ENCODE data around the gene YTHDF2. TPM values are rescaled to one million over a fixed set of nuclear protein-coding genes. Genes with fewer than 3 reads are reported as not detected.
"Not testable (repeated sequence)": the region's sequence is repeated elsewhere in the genome, so short reads cannot be mapped to it uniquely, and the experiment has no call there.

Gene YTHDF2
- total RNA-seq, 4 donors from 2014 or later, result 24.4 to 83.7 (median 58.6) TPM

DNA sequence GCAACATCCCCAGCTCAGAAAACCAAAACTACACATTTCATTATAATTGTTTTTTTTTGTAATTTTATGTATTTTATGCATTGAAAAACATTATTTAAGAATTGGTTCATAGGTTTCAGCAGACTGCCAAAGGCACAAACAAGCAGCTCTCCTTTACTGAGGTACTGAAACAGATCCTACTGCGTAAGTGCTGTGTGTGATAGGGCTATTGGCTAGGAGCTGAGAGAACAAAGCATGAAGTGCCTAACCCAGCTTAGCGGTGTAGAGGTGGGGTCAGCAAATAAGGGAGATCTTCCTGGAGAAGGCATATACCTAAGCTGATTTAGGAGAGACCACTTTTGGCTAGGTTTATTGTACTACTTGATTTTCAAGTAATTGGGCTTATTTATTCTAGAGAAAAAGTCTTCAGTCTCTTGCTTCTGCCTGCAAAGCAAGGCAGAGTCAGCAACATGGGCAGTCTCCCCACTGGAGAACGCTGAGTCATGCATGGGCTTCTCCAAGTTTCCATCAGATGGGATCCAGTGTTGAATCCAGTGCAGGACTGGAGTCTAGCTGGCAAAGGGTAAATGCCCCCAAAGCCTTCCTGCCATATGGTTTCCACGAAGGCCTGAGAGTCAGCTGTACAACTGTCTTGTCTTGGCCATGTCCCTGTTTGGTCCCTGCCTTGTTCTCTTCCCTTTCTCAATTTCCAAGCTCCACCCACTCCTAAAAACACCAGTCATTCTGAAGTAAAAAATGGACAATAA lies 18.0 kb upstream of the YTHDF2 start:
- TF ChIP-seq, protein P1, sequence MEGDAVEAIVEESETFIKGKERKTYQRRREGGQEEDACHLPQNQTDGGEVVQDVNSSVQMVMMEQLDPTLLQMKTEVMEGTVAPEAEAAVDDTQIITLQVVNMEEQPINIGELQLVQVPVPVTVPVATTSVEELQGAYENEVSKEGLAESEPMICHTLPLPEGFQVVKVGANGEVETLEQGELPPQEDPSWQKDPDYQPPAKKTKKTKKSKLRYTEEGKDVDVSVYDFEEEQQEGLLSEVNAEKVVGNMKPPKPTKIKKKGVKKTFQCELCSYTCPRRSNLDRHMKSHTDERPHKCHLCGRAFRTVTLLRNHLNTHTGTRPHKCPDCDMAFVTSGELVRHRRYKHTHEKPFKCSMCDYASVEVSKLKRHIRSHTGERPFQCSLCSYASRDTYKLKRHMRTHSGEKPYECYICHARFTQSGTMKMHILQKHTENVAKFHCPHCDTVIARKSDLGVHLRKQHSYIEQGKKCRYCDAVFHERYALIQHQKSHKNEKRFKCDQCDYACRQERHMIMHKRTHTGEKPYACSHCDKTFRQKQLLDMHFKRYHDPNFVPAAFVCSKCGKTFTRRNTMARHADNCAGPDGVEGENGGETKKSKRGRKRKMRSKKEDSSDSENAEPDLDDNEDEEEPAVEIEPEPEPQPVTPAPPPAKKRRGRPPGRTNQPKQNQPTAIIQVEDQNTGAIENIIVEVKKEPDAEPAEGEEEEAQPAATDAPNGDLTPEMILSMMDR (IDR thresholded peaks at IDR 0.05), result no peak
- TF ChIP-seq POLR2A (IDR thresholded peaks at IDR 0.05), result no peak
- DNase-seq, result no peak
- Histone ChIP-seq H3K9me3 (no peaks in the 10 kb centered on the region), H3K4me3 (no peak overlapping the region), H3K27ac (no peak overlapping the region), H3K36me3 (no peaks in the 10 kb centered on the region), H3K4me1 (no peaks in the 10 kb centered on the region), H3K27me3 (no peaks in the 10 kb centered on the region)
- intact Hi-C loops (cut with DNase I; ENCODE audit: low total_unique reads), result no loop called here

GRCh38 chr1:28719332-28719619 lies 17.5 kb upstream of the YTHDF2 start:
- intact Hi-C loops (cut with DNase I; ENCODE audit: low total_unique reads), result no loop called here
- no peak for TF ChIP-seq POLR2A (IDR thresholded peaks at IDR 0.05)
- TF ChIP-seq, protein P1 (IDR thresholded peaks at IDR 0.05), result no peak
- no peak for DNase-seq
- Histone ChIP-seq H3K36me3 (no peaks in the 10 kb centered on the region), H3K27ac (no peak overlapping the region), H3K4me3 (no peak overlapping the region), H3K27me3 (no peaks in the 10 kb centered on the region), H3K9me3 (no peaks in the 10 kb centered on the region), H3K4me1 (no peaks in the 10 kb centered on the region)

GRCh38 chr1:28720376-28720775 lies 16.4 kb upstream of the YTHDF2 start:
- H3K27ac ChIP-seq, result no peak overlapping the region
- no peak for DNase-seq
- no peaks in the 10 kb centered on the region for H3K9me3 ChIP-seq
- H3K27me3 ChIP-seq, result no peaks in the 10 kb centered on the region
- TF ChIP-seq, protein P1 (IDR thresholded peaks at IDR 0.05), result no peak
- no peak for TF ChIP-seq POLR2A (IDR thresholded peaks at IDR 0.05)
- no peaks in the 10 kb centered on the region for H3K36me3 ChIP-seq
- intact Hi-C loops (cut with DNase I; ENCODE audit: low total_unique reads), result no loop called here
- H3K4me1 ChIP-seq, result no peaks in the 10 kb centered on the region
- H3K4me3 ChIP-seq, result no peak overlapping the region

DNA sequence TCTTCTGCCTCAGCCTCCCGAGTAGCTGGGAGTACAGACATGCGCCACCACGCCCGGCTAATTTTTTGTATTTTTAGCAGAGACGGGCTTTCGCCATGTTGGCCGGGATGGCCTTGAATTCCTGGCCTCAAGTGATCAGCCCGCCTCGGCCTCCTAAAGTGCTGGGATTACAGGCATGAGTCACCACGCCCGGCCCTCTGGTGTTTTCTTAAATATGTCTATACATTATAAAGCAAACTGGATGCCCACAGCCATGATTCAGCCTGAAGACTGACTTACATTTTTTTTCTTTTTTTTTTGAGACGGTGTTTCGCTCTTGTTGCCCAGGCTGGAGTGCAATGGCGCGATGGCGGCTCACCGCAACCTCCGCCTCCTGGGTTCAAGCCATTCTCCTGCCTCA lies 14.8 kb upstream of the YTHDF2 start:
- DNase-seq, result not testable (repeated sequence)

DNA sequence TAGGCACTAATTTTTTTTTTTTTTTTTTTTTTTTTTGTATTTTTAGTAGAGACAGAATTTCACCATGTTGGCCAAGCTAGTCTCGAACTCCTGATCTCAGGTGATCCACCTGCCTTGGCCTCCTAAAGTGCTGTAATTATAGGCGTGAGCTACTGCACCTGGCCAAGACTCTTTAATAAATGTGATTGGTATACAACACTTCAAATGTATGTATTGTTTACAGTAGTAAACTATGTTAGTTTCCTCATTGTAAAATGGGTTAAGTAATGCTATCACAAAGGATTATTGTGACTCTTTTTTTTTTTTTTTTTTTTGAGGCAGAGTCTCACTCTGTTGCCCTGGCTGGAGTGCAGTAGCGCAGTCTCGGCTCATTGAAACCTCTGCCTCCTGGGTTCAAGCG lies 11.4 kb upstream of the YTHDF2 start:
- H3K36me3 ChIP-seq; H3K27ac ChIP-seq; DNase-seq; H3K9me3 ChIP-seq; H3K4me3 ChIP-seq; H3K4me1 ChIP-seq; H3K27me3 ChIP-seq; intact Hi-C loops (cut with DNase I; ENCODE audit: low total_unique reads): not testable (repeated sequence)

More for the DNA sequence above, 14.8 kb upstream of the YTHDF2 start:
- H3K36me3 ChIP-seq; H3K27ac ChIP-seq; H3K27me3 ChIP-seq; H3K4me1 ChIP-seq; intact Hi-C loops (cut with DNase I; ENCODE audit: low total_unique reads); H3K9me3 ChIP-seq; H3K4me3 ChIP-seq: not testable (repeated sequence)

DNA sequence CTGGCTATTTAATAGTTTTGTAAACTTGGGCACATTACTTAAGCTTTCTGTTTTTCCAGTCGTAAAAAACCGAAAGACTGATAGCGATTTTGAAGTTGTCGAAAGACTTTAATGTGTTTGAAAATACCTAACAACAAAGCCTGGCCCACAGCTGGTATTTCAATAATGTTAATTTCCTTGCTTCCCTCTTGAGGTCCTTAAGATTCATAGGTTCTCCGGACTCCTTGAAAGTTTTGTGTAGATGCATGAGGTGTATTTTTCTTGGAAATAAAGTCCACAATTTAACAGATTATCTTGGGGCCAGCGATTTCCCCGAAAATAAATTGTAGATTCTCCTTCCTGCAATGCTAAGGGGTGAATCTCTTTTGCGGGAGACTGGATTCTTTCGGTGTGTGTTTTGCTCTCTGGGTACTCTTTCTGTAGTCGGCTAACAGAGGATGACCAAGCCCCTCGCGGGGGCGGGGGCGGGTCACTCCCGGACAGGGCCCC lies 735 bp upstream of the YTHDF2 start:
- Histone ChIP-seq H3K27me3 (no peaks in the 10 kb centered on the region), H3K27ac (peak overlapping the region; percentile 88 to 93), H3K4me1 (peaks cover 9 to 13% of the 10 kb centered on the region in 2 donors), H3K9me3 (no peaks in the 10 kb centered on the region), H3K4me3 (peak overlapping the region; percentile 65 to 68), H3K36me3 (no peaks in the 10 kb centered on the region)
- no peak for DNase-seq
- TF ChIP-seq POLR2A (IDR thresholded peaks at IDR 0.05), result no peak
- TF ChIP-seq, protein P1 (IDR thresholded peaks at IDR 0.05), result no peak
- intact Hi-C loops (cut with DNase I; ENCODE audit: low total_unique reads), result loop anchor here (10.0 kb wide), 1 partner anchor 71 kb away; the partner anchor contains the start of gene GMEB1
